IPS-18c (cell line): Measurements from ENCODE around the gene C17orf78.
A peak's percentile ranks its signal among the peaks of the same experiment; 100 is the strongest.
"Not testable (repeated sequence)": the region's sequence is repeated elsewhere in the genome, so short reads cannot be mapped to it uniquely, and the experiment has no call there.

ENCODE experiments used
- H3K4me3 ChIP-seq: 2 replicates; pipeline ENCODE4 v1.7.0; 2013; ENCODE audit warnings: low read depth, mild to moderate bottlenecking, low read length, moderate library complexity; ENCODE audit not compliant: insufficient read depth
- H3K9me3 ChIP-seq: one replicate; pipeline ENCODE4 v1.6.1; 2013; ENCODE audit warnings: mild to moderate bottlenecking, low read length, moderate library complexity; ENCODE audit not compliant: control insufficient read depth, insufficient read depth

Gene C17orf78

GRCh38 chr17:37373530-37374159 lies 2.1 kb upstream of the C17orf78 start:
- Histone ChIP-seq H3K9me3 (no peaks in the 10 kb centered on the region), H3K4me3 (no peak overlapping the region)

- H3K4me3 ChIP-seq, result no peak overlapping the region
- no peaks in the 10 kb centered on the region for H3K9me3 ChIP-seq
Measured at GRCh38 chr17:37382056-37382455, 6.3 kb downstream of the C17orf78 start.

GRCh38 chr17:37384560-37385149 lies 8.9 kb downstream of the C17orf78 start:
- no peaks in the 10 kb centered on the region for H3K9me3 ChIP-seq
- no peak overlapping the region for H3K4me3 ChIP-seq

- Histone ChIP-seq H3K9me3 (no peaks in the 10 kb centered on the region), H3K4me3 (no peak overlapping the region)
Measured at GRCh38 chr17:37385474-37385990, 9.7 kb downstream of the C17orf78 start.

- H3K9me3 ChIP-seq, result no peaks in the 10 kb centered on the region
- H3K4me3 ChIP-seq, result no peak overlapping the region
Measured at GRCh38 chr17:37386462-37386861, 10.7 kb downstream of the C17orf78 start.

GRCh38 chr17:37388266-37388665 lies 12.5 kb downstream of the C17orf78 start:
- Histone ChIP-seq H3K9me3 (no peaks in the 10 kb centered on the region), H3K4me3 (no peak overlapping the region)

- no peak overlapping the region for H3K4me3 ChIP-seq
Measured at GRCh38 chr17:37389160-37389559, 13.4 kb downstream of the C17orf78 start.

GRCh38 chr17:37391146-37391545 lies 15.4 kb downstream of the C17orf78 start:
- Histone ChIP-seq H3K9me3 (no peaks in the 10 kb centered on the region), H3K4me3 (no peak overlapping the region)

More at GRCh38 chr17:37389160-37389559, 13.4 kb downstream of the C17orf78 start:
- no peaks in the 10 kb centered on the region for H3K9me3 ChIP-seq

- Histone ChIP-seq H3K9me3 (no peaks in the 10 kb centered on the region), H3K4me3 (no peak overlapping the region)
Measured at GRCh38 chr17:37392024-37392590, 16.3 kb downstream of the C17orf78 start.

GRCh38 chr17:37393352-37393751 lies 17.6 kb downstream of the C17orf78 start:
- Histone ChIP-seq H3K4me3 (no peak overlapping the region), H3K9me3 (no peaks in the 10 kb centered on the region)

GRCh38 chr17:37399265-37399803 lies 23.5 kb downstream of the C17orf78 start:
- no peak overlapping the region for H3K4me3 ChIP-seq
- H3K9me3 ChIP-seq, result no peaks in the 10 kb centered on the region

- Histone ChIP-seq H3K4me3 (no peak overlapping the region), H3K9me3 (no peaks in the 10 kb centered on the region)
Measured at GRCh38 chr17:37400505-37400904, 24.7 kb downstream of the C17orf78 start.

- not testable (repeated sequence) for H3K9me3 ChIP-seq
- H3K4me3 ChIP-seq, result 0 out of 2 replicates have a peak overlapping the region, but pooled peaks have one; percentile 96
Measured at GRCh38 chr17:37405522-37405921, 29.7 kb downstream of the C17orf78 start.

- H3K9me3 ChIP-seq, result no peaks in the 10 kb centered on the region
- H3K4me3 ChIP-seq, result peak overlapping the region; percentile 96
Measured at GRCh38 chr17:37405955-37406634, 30.3 kb downstream of the C17orf78 start.

- no peaks in the 10 kb centered on the region for H3K9me3 ChIP-seq
- H3K4me3 ChIP-seq, result peak within 1 kb of the TSS; percentile 96
Measured at GRCh38 chr17:37406635-37407461, 31.1 kb downstream of the C17orf78 start, which contains the start of the genes ACACA and TADA2A. TSS of gene ACACA (minus strand) at chr17:37406836. CDS start at chr17:37406299, 537 bp downstream. TSS of gene TADA2A (plus strand) at chr17:37406886. CDS start at chr17:37411366, 4,480 bp downstream.

GRCh38 chr17:37408145-37408479 lies 32.3 kb downstream of the C17orf78 start:
- not testable (repeated sequence) for H3K9me3 ChIP-seq, H3K4me3 ChIP-seq

- H3K9me3 ChIP-seq, result no peaks in the 10 kb centered on the region
- H3K4me3 ChIP-seq, result no peak overlapping the region
Measured at GRCh38 chr17:37410357-37410756, 34.6 kb downstream of the C17orf78 start.
